OCI-LY1 (cell line): Measurements from ENCODE around the gene ADAM12.

Experiments used
- CTCF ChIP-seq: fragments of 200-600 bp; sonication (generic), shearing (Covaris generic); IDR thresholded peaks from 2 replicates; pipeline ENCODE4 v1.5.1; 2017; ENCODE audit warnings: mild to moderate bottlenecking, antibody characterized with exemption, low read length, moderate library complexity, mixed read lengths
- EZH2 ChIP-seq: fragments of 200-600 bp; sonication (generic), shearing (Covaris generic); IDR thresholded peaks from 2 replicates; pipeline ENCODE4 v1.8.0; 2017; ENCODE audit warnings: borderline replicate concordance, mixed run types, mild to moderate bottlenecking, antibody characterized with exemption, low read length, moderate library complexity, mixed read lengths

- TF ChIP-seq EZH2 (no peak), CTCF (no peak)
Measured at GRCh38 chr10:126166797-126167196, 221.5 kb downstream of the ADAM12 start.
